Activated naive CD4-positive, alpha-beta T cell treated with anti-CD3 and anti-CD28 coated beads, Interleukin-2, amount 50 U/mL, for 72 hours (primary cell): ENCODE data around the gene BET1. TPM values are rescaled to one million over a fixed set of nuclear protein-coding genes. Genes with fewer than 3 reads are reported as not detected.
A peak's percentile ranks its signal among the peaks of the same experiment; 100 is the strongest.

Experiments
- ATAC-seq, 2 donors: fragments of 150-1000 bp; cut with Tn5 transposase; 2 replicates each; pipeline ENCODE4 v1.10.0; 2021; ENCODE audit warnings: mild to moderate bottlenecking in 2 of 2, moderate library complexity in 2 of 2
- DNase-seq, 2 donors: peaks; one replicate each; pipeline ENCODE4 v3.0.0; 2021 to 2022; ENCODE audit warnings: low spot score in 2 of 2
- H3K27ac Mint-ChIP-seq, 2 donors: one replicate each; pipeline ENCODE4 v1.8.0; 2022; ENCODE audit warnings: mild to moderate bottlenecking in 2 of 2, mixed read lengths in 2 of 2
- H3K36me3 Mint-ChIP-seq, 2 donors: one replicate each; pipeline ENCODE4 v1.8.0; 2022; ENCODE audit warnings: mixed read lengths in 2 of 2
- H3K9me3 Mint-ChIP-seq, 2 donors: one replicate each; pipeline ENCODE4 v1.8.0; 2022; ENCODE audit warnings: mixed read lengths in 2 of 2
- total RNA-seq, 2 donors: library from RNA; stranded (reverse); gene quantifications; one replicate each; pipeline ENCODE4 v1.2.3, GENCODE V29; 2022

The BET1 gene, protein sequence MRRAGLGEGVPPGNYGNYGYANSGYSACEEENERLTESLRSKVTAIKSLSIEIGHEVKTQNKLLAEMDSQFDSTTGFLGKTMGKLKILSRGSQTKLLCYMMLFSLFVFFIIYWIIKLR
- total RNA-seq: 10 to 100 TPM; 18.8 to 21.5 TPM

- DNase-seq: peak; percentile 81 to 90
- peak; percentile 98 to 99 for ATAC-seq
- H3K27ac Mint-ChIP-seq: peak within 1 kb of the TSS; percentile 99
- H3K36me3 Mint-ChIP-seq: peaks cover 10% of the 10 kb centered on the region in 2 donors
- no peaks in the 10 kb centered on the region for H3K9me3 Mint-ChIP-seq
Measured at GRCh38 chr7:94004024-94004951, at the start of gene BET1. BET1 (minus strand) TSS chr7:94004355; CDS start chr7:94004216, 139 bp downstream.

DNA sequence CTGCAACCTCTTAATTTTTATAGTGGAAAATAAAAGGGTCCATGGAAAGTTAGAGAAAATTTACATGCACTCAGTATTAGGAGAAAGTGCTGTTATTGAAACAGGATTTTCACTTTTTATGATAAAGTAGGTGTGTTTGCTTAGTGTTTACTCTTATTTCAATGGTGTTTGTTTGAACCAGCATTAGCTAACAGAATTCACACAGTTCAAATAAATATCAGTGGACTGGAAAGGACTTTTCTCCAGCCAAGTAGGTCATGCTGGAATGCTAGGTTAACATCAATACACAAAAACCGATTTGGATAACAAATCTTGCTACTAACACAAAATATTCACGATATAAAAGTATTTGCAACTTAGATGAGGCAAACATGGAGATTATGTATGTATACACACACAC is 49.4 kb upstream of the BET1 start:
- no peak for DNase-seq
- no peak overlapping the region for H3K27ac Mint-ChIP-seq
- ATAC-seq: no peak
- H3K9me3 Mint-ChIP-seq: peaks cover 0 to 5% of the 10 kb centered on the region in 2 donors
- H3K36me3 Mint-ChIP-seq: no peaks in the 10 kb centered on the region

DNA sequence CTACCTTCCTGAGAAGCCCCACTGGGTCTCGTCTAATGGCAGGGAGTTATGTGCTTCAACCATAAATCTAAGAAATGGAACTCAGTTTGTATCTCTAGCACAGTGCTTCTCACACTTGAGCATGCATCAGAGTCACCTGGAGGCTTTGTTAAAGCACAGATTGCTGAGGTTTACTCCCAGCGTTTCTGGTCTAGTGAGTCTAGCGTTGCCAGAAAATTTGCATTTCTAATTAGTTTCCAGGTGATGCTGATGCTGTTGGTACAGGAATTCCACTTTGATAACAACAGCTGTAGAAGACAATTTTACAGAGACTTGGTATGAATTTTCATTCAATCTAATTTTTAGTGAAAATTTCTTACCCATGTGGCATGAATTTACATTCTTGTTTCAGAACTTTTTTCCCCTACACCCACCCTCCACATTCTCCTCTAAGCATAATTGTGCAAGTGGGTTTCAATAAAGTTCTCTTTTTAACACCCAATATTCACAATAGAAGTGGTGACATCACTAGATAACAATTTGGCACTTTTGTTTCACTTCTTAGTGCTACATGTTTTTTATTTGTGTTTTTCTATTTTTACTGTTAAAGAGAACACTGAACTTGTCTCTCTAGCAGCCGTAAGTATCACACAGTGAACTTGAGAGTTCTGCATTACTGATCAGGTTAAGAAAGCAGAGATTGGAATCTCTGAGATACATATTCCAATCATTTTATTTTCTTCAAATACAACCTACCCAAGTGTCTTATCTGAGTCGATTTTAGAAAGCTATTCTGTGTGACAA is 48.4 kb upstream of the BET1 start:
- DNase-seq (no peak), ATAC-seq (no peak)
- Mint-ChIP-seq H3K36me3 (no peaks in the 10 kb centered on the region), H3K27ac (no peak overlapping the region), H3K9me3 (peaks cover 0 to 5% of the 10 kb centered on the region in 2 donors)

DNA sequence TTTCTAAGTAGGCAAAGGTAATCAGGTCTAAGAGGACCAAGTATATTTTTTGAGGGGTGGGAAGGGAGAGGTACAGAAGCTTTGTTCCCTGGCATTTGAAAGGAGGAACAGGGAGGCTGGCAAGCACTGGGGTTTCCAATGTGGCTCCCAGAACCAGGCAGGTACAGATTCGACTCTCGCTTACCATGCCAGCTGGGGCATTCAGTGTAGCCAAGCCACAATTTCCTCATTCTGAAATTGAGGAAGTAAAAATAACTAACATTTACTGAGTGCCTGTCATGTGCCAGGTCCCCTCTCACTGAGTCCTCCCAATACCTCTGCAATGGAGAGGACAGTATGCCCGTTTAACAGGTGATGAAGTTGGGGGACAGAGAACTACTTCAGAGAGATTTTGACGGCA is 45.9 kb upstream of the BET1 start:
- no peaks in the 10 kb centered on the region for H3K36me3 Mint-ChIP-seq
- no peaks in the 10 kb centered on the region for H3K9me3 Mint-ChIP-seq
- ATAC-seq (no peak), DNase-seq (no peak)
- no peak overlapping the region for H3K27ac Mint-ChIP-seq

- no peak for ATAC-seq
- DNase-seq: no peak
- Mint-ChIP-seq H3K27ac (no peak overlapping the region), H3K9me3 (no peaks in the 10 kb centered on the region), H3K36me3 (no peaks in the 10 kb centered on the region)
Measured at GRCh38 chr7:94049615-94050014, 45.5 kb upstream of the BET1 start.

DNA sequence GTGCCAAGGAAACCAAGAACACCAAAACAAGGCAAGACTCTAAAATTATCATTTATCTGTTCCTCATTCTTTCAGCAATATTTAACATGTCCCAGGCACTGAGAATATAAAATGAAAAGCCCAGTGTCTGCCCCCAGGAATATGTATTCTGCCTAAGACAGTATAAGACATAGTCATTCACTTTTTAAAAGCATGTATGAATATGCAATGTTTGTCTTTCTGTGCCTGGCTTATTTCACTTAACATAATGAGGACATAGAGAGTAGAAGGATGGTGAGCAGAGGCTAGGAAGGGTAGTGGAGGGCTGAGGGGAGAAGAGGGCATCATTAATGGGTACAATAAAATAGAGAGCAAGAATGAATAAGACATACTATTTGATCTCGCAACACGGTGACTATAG is 44.6 kb upstream of the BET1 start:
- Mint-ChIP-seq H3K27ac (no peak overlapping the region), H3K36me3 (no peaks in the 10 kb centered on the region), H3K9me3 (no peaks in the 10 kb centered on the region)
- no peak for DNase-seq
- ATAC-seq: no peak

- Mint-ChIP-seq H3K27ac (no peak overlapping the region), H3K36me3 (no peaks in the 10 kb centered on the region), H3K9me3 (no peaks in the 10 kb centered on the region)
- ATAC-seq: no peak
- no peak for DNase-seq
Measured at GRCh38 chr7:94047956-94048355, 43.8 kb upstream of the BET1 start.

GRCh38 chr7:94045581-94045980 is 41.4 kb upstream of the BET1 start:
- no peak overlapping the region for H3K27ac Mint-ChIP-seq
- DNase-seq (no peak), ATAC-seq (no peak)
- no peaks in the 10 kb centered on the region for H3K9me3 Mint-ChIP-seq
- no peaks in the 10 kb centered on the region for H3K36me3 Mint-ChIP-seq

DNA sequence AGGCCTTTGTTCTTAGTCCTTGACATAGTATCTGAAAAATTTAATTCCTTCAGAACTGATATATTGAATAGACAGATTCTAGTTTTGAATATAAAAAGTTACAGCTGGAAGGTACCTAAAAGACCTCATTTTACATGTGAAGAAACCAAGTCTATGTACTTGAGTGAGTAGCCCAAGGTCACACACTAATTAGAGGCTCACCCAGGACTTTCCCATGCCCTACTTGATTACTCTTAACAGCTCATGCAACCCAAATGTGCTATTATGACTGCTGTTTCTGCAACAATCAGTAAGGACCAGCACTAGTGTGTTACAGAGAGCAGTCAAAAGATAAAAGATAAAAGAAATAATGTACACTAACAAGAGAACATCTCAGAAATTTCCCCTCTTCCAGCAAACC is 40.7 kb upstream of the BET1 start:
- DNase-seq: no peak
- Mint-ChIP-seq H3K36me3 (no peaks in the 10 kb centered on the region), H3K27ac (no peak overlapping the region), H3K9me3 (no peaks in the 10 kb centered on the region)
- no peak for ATAC-seq

- ATAC-seq: no peak
- Mint-ChIP-seq H3K9me3 (no peaks in the 10 kb centered on the region), H3K36me3 (no peaks in the 10 kb centered on the region), H3K27ac (no peak overlapping the region)
- no peak for DNase-seq
Measured at GRCh38 chr7:94043299-94043698, 39.1 kb upstream of the BET1 start.

- H3K27ac Mint-ChIP-seq: no peak overlapping the region
- ATAC-seq: no peak
- no peaks in the 10 kb centered on the region for H3K9me3 Mint-ChIP-seq
- no peak for DNase-seq
- H3K36me3 Mint-ChIP-seq: no peaks in the 10 kb centered on the region
Measured at GRCh38 chr7:94042381-94042780, 38.2 kb upstream of the BET1 start.

DNA sequence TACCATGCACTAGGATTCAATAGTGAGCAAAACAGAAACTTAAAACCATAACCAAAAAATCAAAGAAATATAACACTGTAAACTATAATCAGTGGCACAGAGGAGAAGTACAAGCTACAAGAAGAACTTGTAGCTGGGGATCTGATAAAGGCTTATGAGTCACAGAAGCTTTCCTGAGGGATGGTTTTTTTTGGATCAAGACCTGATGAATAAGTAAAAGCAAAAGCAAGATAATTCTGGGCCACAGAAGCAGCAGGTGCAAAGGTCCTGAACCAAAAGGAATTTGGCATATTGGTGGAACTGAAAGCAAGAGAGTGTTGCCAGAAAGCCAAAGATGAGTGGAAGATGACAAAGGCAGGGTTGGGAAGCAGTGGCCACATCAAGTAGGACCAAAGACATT is 37.4 kb upstream of the BET1 start:
- no peak overlapping the region for H3K27ac Mint-ChIP-seq
- DNase-seq: no peak
- no peak for ATAC-seq
- no peaks in the 10 kb centered on the region for H3K36me3 Mint-ChIP-seq
- H3K9me3 Mint-ChIP-seq: no peaks in the 10 kb centered on the region

- no peak for ATAC-seq
- Mint-ChIP-seq H3K36me3 (no peaks in the 10 kb centered on the region), H3K27ac (no peak overlapping the region), H3K9me3 (no peaks in the 10 kb centered on the region)
- DNase-seq: no peak
Measured at GRCh38 chr7:94040254-94040653, 36.1 kb upstream of the BET1 start.

DNA sequence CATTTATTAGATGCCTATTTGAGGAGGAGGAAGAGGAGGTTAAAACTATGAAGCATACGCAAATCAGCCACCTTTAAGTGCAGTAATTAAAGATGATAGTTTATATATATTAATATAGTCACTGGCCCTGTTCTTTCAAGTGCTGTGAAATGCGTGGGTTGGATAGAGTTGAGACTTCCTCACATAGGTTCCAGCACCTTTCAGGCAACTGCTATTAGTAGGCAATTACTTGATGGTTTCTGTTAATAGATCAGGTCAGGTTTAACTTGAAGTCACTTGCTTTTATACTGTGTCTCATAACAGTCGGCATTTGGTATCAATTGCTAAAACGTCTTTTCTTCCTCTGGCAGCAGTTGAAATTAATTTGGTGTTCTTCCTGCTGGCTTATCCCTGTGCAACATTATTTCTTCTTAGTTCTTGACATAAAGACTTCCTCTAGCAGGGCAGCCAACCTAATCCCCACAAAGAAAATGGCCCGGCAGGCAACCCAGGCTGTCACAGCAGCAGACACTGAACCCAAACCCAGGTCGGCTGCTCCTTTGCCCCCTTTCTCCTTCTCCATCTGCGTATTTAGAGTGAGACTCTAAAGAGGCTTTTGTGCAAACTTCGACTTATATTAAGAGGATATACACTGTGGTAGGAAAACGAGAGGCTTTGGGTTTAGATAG is 35.3 kb upstream of the BET1 start:
- Mint-ChIP-seq H3K27ac (no peak overlapping the region), H3K36me3 (no peaks in the 10 kb centered on the region), H3K9me3 (no peaks in the 10 kb centered on the region)
- ATAC-seq (no peak), DNase-seq (no peak)

- Mint-ChIP-seq H3K9me3 (no peaks in the 10 kb centered on the region), H3K27ac (no peak overlapping the region), H3K36me3 (no peaks in the 10 kb centered on the region)
- DNase-seq: no peak
- no peak for ATAC-seq
Measured at GRCh38 chr7:94031865-94032264, 27.7 kb upstream of the BET1 start.

GRCh38 chr7:94030634-94031033 is 26.5 kb upstream of the BET1 start:
- DNase-seq (no peak), ATAC-seq (no peak)
- H3K27ac Mint-ChIP-seq: no peak overlapping the region
- no peaks in the 10 kb centered on the region for H3K36me3 Mint-ChIP-seq
- H3K9me3 Mint-ChIP-seq: no peaks in the 10 kb centered on the region

GRCh38 chr7:94029976-94030375 is 25.8 kb upstream of the BET1 start:
- Mint-ChIP-seq H3K27ac (no peak overlapping the region), H3K9me3 (no peaks in the 10 kb centered on the region), H3K36me3 (no peaks in the 10 kb centered on the region)
- DNase-seq (no peak), ATAC-seq (no peak)
